B cell (primary cell): ENCODE measurements around the gene ANKRD40CL. TPM values are rescaled to one million over a fixed set of nuclear protein-coding genes. Genes with fewer than 3 reads are reported as not detected.

ENCODE experiments used
- ATAC-seq: fragments of 200-7000 bp; cut with Tn5 transposase; one replicate; pipeline ENCODE4 v1.10.0; 2021; ENCODE audit warnings: low read depth, mild to moderate bottlenecking, moderate number of reproducible peaks, moderate library complexity
- CTCF ChIA-PET: fragments of 350-600 bp; sonication (Branson Sonifier 250); formaldehyde crosslinking; loops from one replicate; lab custom pipeline; 2021; ENCODE audit warnings: antibody characterized with exemption, inconsistent platforms; lab: Charles Lee
- POLR2A ChIA-PET: fragments of 350-600 bp; sonication (Branson Sonifier 250); formaldehyde crosslinking; loops from one replicate; lab custom pipeline; 2021; ENCODE audit warnings: antibody characterized with exemption; lab: Charles Lee
- DNase-seq: peaks from one replicate; pipeline ENCODE4 v3.0.0; 2013
- H2AFZ ChIP-seq: 2 replicates; pipeline ENCODE4 v1.6.1; 2012; ENCODE audit warnings: mild to moderate bottlenecking, low read depth, low read length; ENCODE audit not compliant: insufficient read depth, poor library complexity, severe bottlenecking
- H3K27ac ChIP-seq, 2 donors: 1 replicate in 1 of 2; 2 replicates in 1 of 2; pipeline ENCODE4 v1.5.1; 2012 to 2013; ENCODE audit warnings: low read length in 2 of 2, mild to moderate bottlenecking in 2 of 2, moderate library complexity in 1 of 2
- H3K27me3 ChIP-seq, 4 experiments: fragments of 200-600 bp in 1 of 4; sonication (generic) in 1 of 4; replicated peaks in 1 of 4; 1 replicate in 2 of 4; 2 replicates in 2 of 4; pipeline versions ENCODE4 v1.6.1 to v1.7.0; 2013 to 2016; ENCODE audit warnings: low read length in 3 of 4, mild to moderate bottlenecking in 2 of 4, mixed read lengths in 1 of 4, moderate library complexity in 1 of 4; ENCODE audit not compliant: insufficient read depth in 4 of 4, control insufficient read depth in 3 of 4; ENCODE audit errors: control extremely low read depth in 1 of 4
- H3K36me3 ChIP-seq, 2 experiments: replicated peaks in 1 of 2; 1 replicate in 1 of 2; 2 replicates in 1 of 2; pipeline versions ENCODE4 v1.6.1 to v1.7.1; 2013; ENCODE audit warnings: low read length in 1 of 2; ENCODE audit not compliant: insufficient read depth in 2 of 2, control insufficient read depth in 1 of 2; ENCODE audit errors: control extremely low read depth in 1 of 2, extremely low read depth in 1 of 2
- H3K4me1 ChIP-seq, 2 donors: fragments of 200-600 bp in 1 of 2; sonication (generic) in 1 of 2; 1 replicate in 1 of 2; 2 replicates in 1 of 2; pipeline versions ENCODE4 v1.5.1 to v1.6.1; 2013 to 2017; ENCODE audit warnings: low read length in 2 of 2; ENCODE audit not compliant: control insufficient read depth in 2 of 2, insufficient read depth in 2 of 2
- H3K4me2 ChIP-seq: replicated peaks from 2 replicates; pipeline ENCODE3; 2012; ENCODE audit warnings: mild to moderate bottlenecking, low read depth, low read length; ENCODE audit not compliant: poor library complexity, severe bottlenecking
- H3K4me3 ChIP-seq, 5 experiments: fragments of 200-600 bp in 1 of 5; sonication (generic) in 1 of 5; 1 replicate in 3 of 5; 2 replicates in 2 of 5; pipeline versions ENCODE4 v1.5.1 to v1.7.0; 2011 to 2016; ENCODE audit warnings: low read length in 4 of 5, mild to moderate bottlenecking in 4 of 5, low read depth in 2 of 5, control low read depth in 1 of 5, moderate library complexity in 1 of 5; ENCODE audit not compliant: insufficient read depth in 1 of 5; ENCODE audit errors: control extremely low read depth in 1 of 5, extremely low read depth in 1 of 5
- H3K79me2 ChIP-seq: fragments of 200-600 bp; sonication (generic); one replicate; pipeline ENCODE4 v1.6.0; 2016; ENCODE audit warnings: low read length; ENCODE audit not compliant: control insufficient read depth, insufficient read depth
- H3K9ac ChIP-seq: fragments of 200-600 bp; sonication (generic); 2 replicates; pipeline ENCODE4 v1.6.1; 2017; ENCODE audit warnings: mild to moderate bottlenecking, low read length, moderate library complexity
- H3K9me3 ChIP-seq, 3 donors: one replicate each; pipeline versions ENCODE4 v1.6.1 to v1.7.1; 2013; ENCODE audit warnings: low read length in 2 of 3; ENCODE audit not compliant: control insufficient read depth in 2 of 3, insufficient read depth in 1 of 3; ENCODE audit errors: control extremely low read depth in 1 of 3
- H4K20me1 ChIP-seq: 2 replicates; pipeline ENCODE4 v1.6.0; 2012; ENCODE audit warnings: mild to moderate bottlenecking, low read length; ENCODE audit not compliant: insufficient read depth, control insufficient read depth, poor library complexity, severe bottlenecking
- H3K27ac Mint-ChIP-seq: one replicate; pipeline ENCODE4 v1.8.0; 2021; ENCODE audit warnings: mixed read lengths
- H3K27me3 Mint-ChIP-seq: one replicate; pipeline ENCODE4 v1.8.0; 2021; ENCODE audit warnings: mixed read lengths
- H3K4me1 Mint-ChIP-seq: one replicate; pipeline ENCODE4 v1.8.0; 2021; ENCODE audit warnings: mixed read lengths
- H3K4me3 Mint-ChIP-seq: one replicate; pipeline ENCODE4 v1.8.0; 2021; ENCODE audit warnings: mixed read lengths
- H3K9me3 Mint-ChIP-seq: one replicate; pipeline ENCODE4 v1.8.0; 2022; ENCODE audit warnings: mixed read lengths; ENCODE audit not compliant: insufficient read depth
- EZH2 ChIP-seq: IDR thresholded peaks from 2 replicates; pipeline ENCODE4 v1.6.1; 2012; ENCODE audit warnings: borderline replicate concordance, low read depth, mild to moderate bottlenecking, moderate library complexity, low read length; ENCODE audit not compliant: insufficient read depth, poor library complexity, severe bottlenecking
- WGBS: methylation state at CpG from one replicate; pipeline ENCODE4 v1.1.5; 2013; ENCODE audit warnings: missing lambda C conversion rate; ENCODE audit not compliant: insufficient coverage; 5-methylcytosine and 5-hydroxymethylcytosine counted together
- intact Hi-C: fragments of 100-400 bp; cut with micrococcal nuclease; formaldehyde crosslinking; loops from one replicate; pipeline ENCODE4 v1.10.0; 2022
- polyA plus RNA-seq: library from polyadenylated mRNA; depleted of rRNA; stranded (reverse); fragments of >200 nt; gene quantifications from 2 replicates; pipeline ENCODE4 v1.2.3, GENCODE V29; 2012
- total RNA-seq, 2 donors: library from RNA; stranded (reverse); fragments of 120-200 nt in 1 of 2; gene quantifications; 1 replicate in 1 of 2; 2 replicates in 1 of 2; pipeline versions ENCODE4 v1.2.3 to v1.2.4, GENCODE V29; 2013 to 2022
- TF ChIP-seq, protein P1 (sequence below): fragments of 200-600 bp; IDR thresholded peaks from one replicate; pipeline ENCODE4 v1.8.0; 2022; ENCODE audit warnings: antibody characterized with exemption, mild to moderate bottlenecking

Gene ANKRD40CL
- total and polyA plus RNA-seq, 2 donors (not counting 1 experiment from before 2014, with no cell fraction given), result not detected

DNA sequence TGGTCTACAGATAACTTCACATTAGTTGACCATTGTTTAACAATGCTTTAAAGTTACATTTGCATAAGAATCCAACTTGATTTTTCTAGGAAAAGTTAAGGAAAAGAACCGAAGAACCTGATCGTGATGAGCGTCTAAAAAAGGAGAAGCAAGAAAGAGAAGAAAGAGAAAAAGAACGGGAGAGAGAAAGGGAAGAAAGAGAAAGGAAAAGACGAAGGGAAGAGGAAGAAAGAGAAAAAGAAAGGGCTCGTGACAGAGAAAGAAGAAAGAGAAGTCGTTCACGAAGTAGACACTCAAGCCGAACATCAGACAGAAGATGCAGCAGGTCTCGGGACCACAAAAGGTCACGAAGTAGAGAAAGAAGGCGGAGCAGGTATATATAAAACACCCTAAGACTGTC is 21.7 kb downstream of the ANKRD40CL start:
- H3K4me2 ChIP-seq, result no peak overlapping the region
- peaks cover 17% of the 10 kb centered on the region for H3K79me2 ChIP-seq
- no peaks in the 10 kb centered on the region for H3K27me3 ChIP-seq
- no peaks in the 10 kb centered on the region for H3K4me1 Mint-ChIP-seq
- ATAC-seq, result no peak
- H3K9ac ChIP-seq, result no peak overlapping the region
- peaks cover 26% of the 10 kb centered on the region for H4K20me1 ChIP-seq
- POLR2A ChIA-PET, result no interaction called here
- no peak overlapping the region for H2AFZ ChIP-seq
- H3K4me3 Mint-ChIP-seq, result no peak overlapping the region
- no peaks in the 10 kb centered on the region for H3K9me3 ChIP-seq
- WGBS, result 97% methylated on average over 8 of the region's 12 CpGs
- H3K27me3 Mint-ChIP-seq, result no peaks in the 10 kb centered on the region
- no peaks in the 10 kb centered on the region for H3K4me1 ChIP-seq
- no peak overlapping the region for H3K27ac ChIP-seq
- CTCF ChIA-PET, result no interaction called here
- peaks cover 7 to 96% of the 10 kb centered on the region in 2 experiments for H3K36me3 ChIP-seq
- TF ChIP-seq, protein P1, sequence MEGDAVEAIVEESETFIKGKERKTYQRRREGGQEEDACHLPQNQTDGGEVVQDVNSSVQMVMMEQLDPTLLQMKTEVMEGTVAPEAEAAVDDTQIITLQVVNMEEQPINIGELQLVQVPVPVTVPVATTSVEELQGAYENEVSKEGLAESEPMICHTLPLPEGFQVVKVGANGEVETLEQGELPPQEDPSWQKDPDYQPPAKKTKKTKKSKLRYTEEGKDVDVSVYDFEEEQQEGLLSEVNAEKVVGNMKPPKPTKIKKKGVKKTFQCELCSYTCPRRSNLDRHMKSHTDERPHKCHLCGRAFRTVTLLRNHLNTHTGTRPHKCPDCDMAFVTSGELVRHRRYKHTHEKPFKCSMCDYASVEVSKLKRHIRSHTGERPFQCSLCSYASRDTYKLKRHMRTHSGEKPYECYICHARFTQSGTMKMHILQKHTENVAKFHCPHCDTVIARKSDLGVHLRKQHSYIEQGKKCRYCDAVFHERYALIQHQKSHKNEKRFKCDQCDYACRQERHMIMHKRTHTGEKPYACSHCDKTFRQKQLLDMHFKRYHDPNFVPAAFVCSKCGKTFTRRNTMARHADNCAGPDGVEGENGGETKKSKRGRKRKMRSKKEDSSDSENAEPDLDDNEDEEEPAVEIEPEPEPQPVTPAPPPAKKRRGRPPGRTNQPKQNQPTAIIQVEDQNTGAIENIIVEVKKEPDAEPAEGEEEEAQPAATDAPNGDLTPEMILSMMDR, result no peak
- no peak for TF ChIP-seq EZH2
- no peaks in the 10 kb centered on the region for H3K9me3 Mint-ChIP-seq
- no peak overlapping the region for H3K4me3 ChIP-seq
- no peak overlapping the region for H3K27ac Mint-ChIP-seq
- intact Hi-C loops, result no loop called here
- no peak for DNase-seq

DNA sequence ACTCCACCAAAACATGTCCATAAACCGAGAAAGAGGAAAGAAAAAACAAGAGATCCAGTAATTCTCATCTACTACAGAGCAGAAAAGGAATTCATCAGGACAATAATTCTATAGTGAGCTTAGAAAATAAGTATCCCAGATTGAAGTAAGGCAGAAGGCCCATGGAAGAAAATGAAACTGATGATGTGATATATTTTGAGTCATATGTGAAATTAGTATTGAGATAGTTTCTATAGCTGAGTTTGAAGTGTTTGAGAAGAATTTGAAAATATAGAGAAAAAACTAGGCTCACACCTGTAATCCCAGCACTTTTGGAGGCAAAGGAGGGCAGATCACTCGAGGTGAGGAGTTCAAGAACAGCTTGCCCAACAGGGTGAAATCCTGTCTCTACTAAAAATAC is 28.2 kb downstream of the ANKRD40CL start:
- H3K36me3 ChIP-seq, result peaks cover 2 to 62% of the 10 kb centered on the region in 2 experiments
- Mint-ChIP-seq H3K27ac (no peak overlapping the region), H3K27me3 (no peaks in the 10 kb centered on the region), H3K4me3 (no peak overlapping the region), H3K4me1 (peaks cover 12% of the 10 kb centered on the region), H3K9me3 (no peaks in the 10 kb centered on the region)
- no peak overlapping the region for H3K27ac ChIP-seq
- POLR2A ChIA-PET, result no interaction called here
- ATAC-seq (no peak), DNase-seq (no peak)
- CTCF ChIA-PET, result no interaction called here
- TF ChIP-seq EZH2, result no peak
- TF ChIP-seq, protein P1, result no peak
- no peaks in the 10 kb centered on the region for H3K27me3 ChIP-seq
- no peaks in the 10 kb centered on the region for H3K9me3 ChIP-seq
- H3K4me3 ChIP-seq, result no peak overlapping the region
- no peak overlapping the region for H2AFZ ChIP-seq
- peaks cover 77% of the 10 kb centered on the region for H3K79me2 ChIP-seq
- H4K20me1 ChIP-seq, result peaks cover 79% of the 10 kb centered on the region
- H3K9ac ChIP-seq, result no peak overlapping the region
- no peaks in the 10 kb centered on the region for H3K4me1 ChIP-seq
- intact Hi-C loops, result no loop called here
- no peak overlapping the region for H3K4me2 ChIP-seq
- no CpG with 5 or more reads among the region's 2 CpGs for WGBS
